Lower leg skin (tissue), 4 donors: ENCODE results near the gene IFRD2. TPM values are rescaled to one million over a fixed set of nuclear protein-coding genes. Genes with fewer than 3 reads are reported as not detected.

ENCODE experiments used
- DNase-seq, 2 donors: peaks; one replicate each; pipeline ENCODE4 v3.0.0-alpha.2; 2019; ENCODE audit warnings: low spot score in 2 of 2
- H3K4me3 ChIP-seq: fragments of 200-600 bp; sonication (generic); 2 replicates; pipeline ENCODE4 v1.5.1; 2017; ENCODE audit warnings: mild to moderate bottlenecking, low read depth; ENCODE audit not compliant: poor library complexity, severe bottlenecking
- POLR2A ChIP-seq, 2 donors: fragments of 450-650 bp; IDR thresholded peaks; one replicate each; pipeline ENCODE4 v1.6.1; 2016 to 2017; ENCODE audit warnings: antibody characterized with exemption in 2 of 2, mild to moderate bottlenecking in 1 of 2, moderate library complexity in 1 of 2
- whole genome bisulfite sequencing, 2 donors: methylation state at CpG; one replicate each; pipeline ENCODE4 v1.1.5; 2018; 5-methylcytosine and 5-hydroxymethylcytosine counted together
- intact Hi-C: fragments of 100-400 bp; cut with DNase I; formaldehyde crosslinking; loops from one replicate; pipeline ENCODE4 v1.15.0; 2023; ENCODE audit warnings: low total_unique reads
- total RNA-seq, 4 donors: library from RNA; depleted of rRNA; stranded (reverse); fragments of >200 nt; gene quantifications; one replicate each; pipeline ENCODE4 v1.1.0, GENCODE V29; 2016
- TF ChIP-seq, protein P1 (sequence below), 3 donors: fragments of 450-650 bp; IDR thresholded peaks; one replicate each; pipeline ENCODE4 v1.5.1; 2016; ENCODE audit warnings: antibody characterized with exemption in 3 of 3, mild to moderate bottlenecking in 3 of 3, moderate library complexity in 2 of 3

The IFRD2 gene
- total RNA-seq, 4 donors from 2014 or later = 32.9 to 69.0 (median 39.8) TPM

- TF ChIP-seq, protein P1, sequence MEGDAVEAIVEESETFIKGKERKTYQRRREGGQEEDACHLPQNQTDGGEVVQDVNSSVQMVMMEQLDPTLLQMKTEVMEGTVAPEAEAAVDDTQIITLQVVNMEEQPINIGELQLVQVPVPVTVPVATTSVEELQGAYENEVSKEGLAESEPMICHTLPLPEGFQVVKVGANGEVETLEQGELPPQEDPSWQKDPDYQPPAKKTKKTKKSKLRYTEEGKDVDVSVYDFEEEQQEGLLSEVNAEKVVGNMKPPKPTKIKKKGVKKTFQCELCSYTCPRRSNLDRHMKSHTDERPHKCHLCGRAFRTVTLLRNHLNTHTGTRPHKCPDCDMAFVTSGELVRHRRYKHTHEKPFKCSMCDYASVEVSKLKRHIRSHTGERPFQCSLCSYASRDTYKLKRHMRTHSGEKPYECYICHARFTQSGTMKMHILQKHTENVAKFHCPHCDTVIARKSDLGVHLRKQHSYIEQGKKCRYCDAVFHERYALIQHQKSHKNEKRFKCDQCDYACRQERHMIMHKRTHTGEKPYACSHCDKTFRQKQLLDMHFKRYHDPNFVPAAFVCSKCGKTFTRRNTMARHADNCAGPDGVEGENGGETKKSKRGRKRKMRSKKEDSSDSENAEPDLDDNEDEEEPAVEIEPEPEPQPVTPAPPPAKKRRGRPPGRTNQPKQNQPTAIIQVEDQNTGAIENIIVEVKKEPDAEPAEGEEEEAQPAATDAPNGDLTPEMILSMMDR (IDR thresholded peaks at IDR 0.05) = no peak
- no peak for TF ChIP-seq POLR2A (IDR thresholded peaks at IDR 0.05)
- no peak for DNase-seq
- H3K4me3 ChIP-seq = no peak overlapping the region
- intact Hi-C loops = no loop called here
- whole genome bisulfite sequencing, 2 donors = 48 to 54% methylated on average over 4 of the region's 4 CpGs
These were observed 51.1 kb downstream of the IFRD2 start for GRCh38 chr3:50241163-50241562.

- no peak for DNase-seq
- H3K4me3 ChIP-seq = no peak overlapping the region
- intact Hi-C loops = no loop called here
- TF ChIP-seq POLR2A (IDR thresholded peaks at IDR 0.05) = no peak
- TF ChIP-seq, protein P1 (IDR thresholded peaks at IDR 0.05) = no peak
- WGBS, 2 donors = 73 to 80% methylated on average over 4 of the region's 4 CpGs
These were observed 52.6 kb downstream of the IFRD2 start for GRCh38 chr3:50239649-50240048.

DNA sequence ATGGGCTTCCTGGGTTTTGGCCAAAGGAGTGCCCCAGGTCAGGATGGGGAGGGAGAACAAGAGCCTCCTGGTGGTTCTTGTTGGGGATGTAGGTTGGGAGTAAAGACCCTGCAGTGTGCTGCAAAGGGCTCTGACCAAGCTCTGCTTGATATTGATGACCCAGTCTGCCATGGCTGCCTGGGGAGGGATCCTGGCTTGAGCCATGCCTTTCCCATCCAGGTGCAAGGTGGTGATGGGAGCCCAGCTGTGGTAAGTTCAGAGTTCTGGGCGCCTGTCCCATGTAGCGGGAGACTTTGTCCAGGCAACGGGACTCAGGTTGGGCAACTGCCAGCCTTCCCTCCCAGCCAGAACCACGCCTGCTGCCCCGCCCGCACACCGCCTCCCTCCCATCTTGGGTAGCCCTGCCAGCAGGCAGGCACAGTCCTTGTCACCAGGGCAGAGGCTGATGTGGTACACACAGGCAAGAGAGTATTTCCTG lies 53.6 kb downstream of the IFRD2 start:
- peak; percentile 82 to 98 for DNase-seq
- TF ChIP-seq, protein P1 (IDR thresholded peaks at IDR 0.05) = no peak
- no peak for TF ChIP-seq POLR2A (IDR thresholded peaks at IDR 0.05)
- intact Hi-C loops = no loop called here
- WGBS, 2 donors = 4 to 7% methylated on average over 7 of the region's 7 CpGs
- H3K4me3 ChIP-seq = no peak overlapping the region

DNA sequence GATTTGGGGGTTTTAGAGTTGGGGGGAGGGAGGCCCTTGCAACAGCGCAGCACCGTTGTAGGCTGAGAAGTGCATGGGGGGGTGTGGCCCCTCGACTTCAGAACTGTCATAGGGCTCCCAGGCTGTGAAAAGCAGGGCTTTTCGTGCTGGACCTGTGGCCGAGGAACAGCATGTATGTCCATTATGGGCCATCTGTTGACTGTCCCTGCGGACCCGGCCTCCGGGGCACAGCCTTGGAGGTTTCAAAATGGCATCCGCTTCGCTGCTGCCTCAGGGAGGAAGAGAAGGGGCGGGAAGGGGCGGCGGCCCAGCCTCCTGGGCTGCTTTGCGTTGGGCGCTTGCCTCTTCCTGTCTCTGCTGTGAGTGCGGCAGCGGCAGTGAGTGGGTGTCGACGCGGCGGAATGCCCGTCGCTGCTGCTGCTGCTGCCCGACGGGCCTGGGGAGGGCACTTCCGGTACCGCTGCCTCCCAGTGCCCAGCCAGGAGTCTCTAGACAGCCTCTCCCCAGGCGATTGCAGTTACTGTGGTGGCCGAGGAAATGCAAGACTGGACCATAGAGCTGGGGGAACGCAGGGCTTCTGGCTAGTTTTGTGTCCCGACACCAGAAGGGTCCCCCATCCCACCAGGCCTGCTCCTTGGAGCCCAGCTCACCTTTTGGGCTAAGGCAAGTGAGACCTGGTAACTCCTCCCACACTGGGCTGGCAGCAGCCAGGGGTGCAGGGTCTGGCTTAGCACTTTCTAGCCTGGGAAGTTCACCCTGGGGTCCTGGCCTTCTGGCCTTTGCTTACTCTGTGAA lies 54.3 kb downstream of the IFRD2 start:
- peak; percentile 83 to 97 for DNase-seq
- 0% methylated on average over 20 to 28 of the region's 31 CpGs for WGBS, 2 donors
- intact Hi-C loops = no loop called here
- H3K4me3 ChIP-seq = peak overlapping the region; percentile 65
- TF ChIP-seq, protein P1 (IDR thresholded peaks at IDR 0.05) = no peak
- TF ChIP-seq POLR2A (IDR thresholded peaks at IDR 0.05) = no peak

Other genes with a start within 250 kb of the IFRD2 start
- 100 to 1,000 TPM; 131 to 244 (median 138) TPM for gene RBM5, start 203.5 kb downstream of the IFRD2 start, total RNA-seq
- gene SEMA3F, start 137.1 kb downstream of the IFRD2 start, total RNA-seq = 100 to 1,000 TPM; 106 to 151 (median 120) TPM
- not detected for gene GNAT1, start 100.8 kb downstream of the IFRD2 start, total RNA-seq
- gene SLC38A3, start 87.2 kb downstream of the IFRD2 start, total RNA-seq = under 1 TPM in 1 of 4 donors, not detected in 3; 0.62 TPM
- 100 to 1,000 TPM in 1 of 4 donors, 10 to 100 TPM in 3; 56.5 to 123 (median 74.8) TPM for gene GNAI2, start 56.2 kb downstream of the IFRD2 start, total RNA-seq
- 1 to 10 TPM; 1.1 to 7.2 (median 3.3) TPM for gene SEMA3B, start 23.3 kb downstream of the IFRD2 start, total RNA-seq
- under 1 TPM in 2 of 4 donors, not detected in 2; 0.37 to 0.62 TPM for gene LSMEM2, start 13.3 kb downstream of the IFRD2 start, total RNA-seq
- gene HYAL3, start 7.0 kb upstream of the IFRD2 start, total RNA-seq = 1 to 10 TPM; 1.9 to 4.1 (median 2.6) TPM
- gene NAA80, start 7.0 kb upstream of the IFRD2 start, total RNA-seq = 10 to 100 TPM; 12.4 to 19.4 (median 15.1) TPM
- gene HYAL1, start 11.1 kb upstream of the IFRD2 start, total RNA-seq = 10 to 100 TPM; 16.7 to 35.5 (median 20.6) TPM
- 10 to 100 TPM; 44.1 to 95.7 (median 72.9) TPM for gene HYAL2, start 30.3 kb upstream of the IFRD2 start, total RNA-seq
- 10 to 100 TPM; 13.1 to 24.2 (median 18.0) TPM for gene TUSC2, start 35.8 kb upstream of the IFRD2 start, total RNA-seq
- gene RASSF1, start 48.4 kb upstream of the IFRD2 start, total RNA-seq = 10 to 100 TPM; 33.5 to 50.0 (median 47.2) TPM
- 1 to 10 TPM in 1 of 4 donors, under 1 TPM in 2, not detected in 1; 0.42 to 1.8 (median 0.74) TPM for gene ZMYND10, start 53.3 kb upstream of the IFRD2 start, total RNA-seq
- 10 to 100 TPM; 17.3 to 28.0 (median 23.2) TPM for gene NPRL2, start 58.3 kb upstream of the IFRD2 start, total RNA-seq
- gene CYB561D2, start 58.4 kb upstream of the IFRD2 start, total RNA-seq = 10 to 100 TPM in 2 of 4 donors, 1 to 10 TPM in 2; 6.0 to 19.7 (median 11.6) TPM
- gene TMEM115, start 67.1 kb upstream of the IFRD2 start, total RNA-seq = 10 to 100 TPM; 90.5 to 92.7 (median 92.4) TPM
- 1 to 10 TPM; 1.1 to 2.0 (median 1.6) TPM for gene CACNA2D2, start 211.2 kb upstream of the IFRD2 start, total RNA-seq